HepG2 (cell line): ENCODE data around the gene HNRNPA2B1. TPM values are rescaled to one million over a fixed set of nuclear protein-coding genes. Genes with fewer than 3 reads are reported as not detected.

Experiments
- BRD4 ChIP-seq: sonication (generic); formaldehyde crosslinking; IDR thresholded peaks from 2 replicates; pipeline ENCODE4 v1.4.0; 2020; ENCODE audit warnings: missing genetic modification reagents
- HNRNPL ChIP-seq: fragments of 200-400 bp; formaldehyde crosslinking; IDR thresholded peaks from 2 replicates; pipeline ENCODE4 v1.6.1; 2017; ENCODE audit warnings: mild to moderate bottlenecking, low read depth, low read length
- KDM1A ChIP-seq: IDR thresholded peaks from 2 replicates; pipeline ENCODE4 v1.6.1; 2016; ENCODE audit warnings: missing compliant biosample characterization
- KDM2A ChIP-seq: sonication (generic); formaldehyde crosslinking; IDR thresholded peaks from 2 replicates; pipeline ENCODE4 v1.4.0; 2020; ENCODE audit warnings: low read depth, missing genetic modification reagents, borderline replicate concordance
- PAX8 ChIP-seq: sonication (generic); formaldehyde crosslinking; IDR thresholded peaks from 2 replicates; pipeline ENCODE4 v1.8.0; 2022; ENCODE audit warnings: mild to moderate bottlenecking, missing genetic modification reagents, borderline replicate concordance
- SATB2 ChIP-seq: sonication (generic); formaldehyde crosslinking; IDR thresholded peaks from 2 replicates; pipeline ENCODE4 v1.5.0; 2020; ENCODE audit warnings: missing genetic modification reagents
- TEAD3 ChIP-seq: optimal IDR thresholded peaks from 2 replicates; pipeline ENCODE3; 2016; ENCODE audit warnings: borderline replicate concordance
- ZBTB20 ChIP-seq: sonication (generic); formaldehyde crosslinking; IDR thresholded peaks from 2 replicates; pipeline ENCODE4 v1.8.1; 2023; ENCODE audit warnings: missing genetic modification reagents, low read depth, mild to moderate bottlenecking, borderline replicate concordance
- ZFP90 ChIP-seq: sonication (generic); formaldehyde crosslinking; IDR thresholded peaks from 2 replicates; pipeline ENCODE4 v1.8.0; 2022; ENCODE audit warnings: missing genetic modification reagents, mild to moderate bottlenecking, inconsistent platforms, borderline replicate concordance
- ZKSCAN8 ChIP-seq: IDR thresholded peaks from 2 replicates; pipeline ENCODE4 v1.6.1; 2016; ENCODE audit warnings: borderline replicate concordance, missing genetic modification reagents, missing compliant biosample characterization
- ZNF230 ChIP-seq: sonication (generic); formaldehyde crosslinking; IDR thresholded peaks from 2 replicates; pipeline ENCODE4 v1.4.0; 2020; ENCODE audit warnings: mild to moderate bottlenecking, missing genetic modification reagents
- ZNF274 ChIP-seq: sonication (generic); formaldehyde crosslinking; IDR thresholded peaks from 2 replicates; pipeline ENCODE4 v1.5.1; 2020; ENCODE audit warnings: mild to moderate bottlenecking, missing genetic modification reagents
- ZNF333 ChIP-seq: sonication (generic); formaldehyde crosslinking; IDR thresholded peaks from 2 replicates; pipeline ENCODE4 v1.4.0; 2020; ENCODE audit warnings: mild to moderate bottlenecking, missing genetic modification reagents, borderline replicate concordance
- ZNF557 ChIP-seq: sonication (generic); formaldehyde crosslinking; IDR thresholded peaks from 2 replicates; pipeline ENCODE4 v1.4.0; 2020; ENCODE audit warnings: missing genetic modification reagents
- ZSCAN22 ChIP-seq: sonication (generic); formaldehyde crosslinking; IDR thresholded peaks from 2 replicates; pipeline ENCODE4 v1.4.0; 2020; ENCODE audit warnings: mild to moderate bottlenecking, missing genetic modification reagents
- polyA plus RNA-seq, 8 experiments: library from polyadenylated mRNA; depleted of rRNA in 3 of 8; stranded (reverse) in 7 of 8; unstranded in 1 of 8; fragments of >200 nt; fragmentation: Illumina TruSeq in 4 of 8; extraction: Trizol in 4 of 8; gene quantifications; 2 replicates each; pipeline versions ENCODE4 v1.2.1 to v1.2.3, GENCODE V29; 2011 to 2016; ENCODE audit warnings: low read depth in 4 of 8, missing spikeins in 1 of 8, mixed read lengths in 1 of 8; ENCODE audit not compliant: insufficient read depth in 1 of 8
- total RNA-seq, 5 experiments: library from RNA; depleted of rRNA; stranded (reverse); fragments of >200 nt; fragmentation: Illumina TruSeq; extraction: Trizol; gene quantifications; 2 replicates each; pipeline ENCODE4 v1.2.3, GENCODE V29; 2016; ENCODE audit warnings: low read depth in 1 of 5
- TF ChIP-seq, protein P1 (sequence below): sonication (generic); formaldehyde crosslinking; IDR thresholded peaks from 2 replicates; pipeline ENCODE4 v1.8.0; 2022; ENCODE audit warnings: mild to moderate bottlenecking, missing genetic modification reagents, borderline replicate concordance
- TF ChIP-seq, protein P2 (sequence below): sonication (generic); formaldehyde crosslinking; IDR thresholded peaks from 2 replicates; pipeline ENCODE4 v1.4.0; 2020; ENCODE audit warnings: missing genetic modification reagents
- TF ChIP-seq, protein P3 (sequence below): sonication (generic); formaldehyde crosslinking; IDR thresholded peaks from 2 replicates; pipeline ENCODE4 v1.5.0; 2020; ENCODE audit warnings: missing genetic modification reagents
- TF ChIP-seq, protein P4 (sequence below): sonication (generic); formaldehyde crosslinking; IDR thresholded peaks from 2 replicates; pipeline ENCODE4 v1.5.0; 2020; ENCODE audit warnings: missing genetic modification reagents
- TF ChIP-seq, protein P5 (sequence below): sonication (generic); formaldehyde crosslinking; IDR thresholded peaks from 2 replicates; pipeline ENCODE4 v1.9.0; 2021; ENCODE audit warnings: missing genetic modification reagents, borderline replicate concordance

HNRNPA2B1 gene
- total and polyA plus RNA-seq, 2 of the 13 experiments (the other 11 are each of a cell fraction or from before 2014, with no cell fraction given), result 193 to 412 TPM

DNA sequence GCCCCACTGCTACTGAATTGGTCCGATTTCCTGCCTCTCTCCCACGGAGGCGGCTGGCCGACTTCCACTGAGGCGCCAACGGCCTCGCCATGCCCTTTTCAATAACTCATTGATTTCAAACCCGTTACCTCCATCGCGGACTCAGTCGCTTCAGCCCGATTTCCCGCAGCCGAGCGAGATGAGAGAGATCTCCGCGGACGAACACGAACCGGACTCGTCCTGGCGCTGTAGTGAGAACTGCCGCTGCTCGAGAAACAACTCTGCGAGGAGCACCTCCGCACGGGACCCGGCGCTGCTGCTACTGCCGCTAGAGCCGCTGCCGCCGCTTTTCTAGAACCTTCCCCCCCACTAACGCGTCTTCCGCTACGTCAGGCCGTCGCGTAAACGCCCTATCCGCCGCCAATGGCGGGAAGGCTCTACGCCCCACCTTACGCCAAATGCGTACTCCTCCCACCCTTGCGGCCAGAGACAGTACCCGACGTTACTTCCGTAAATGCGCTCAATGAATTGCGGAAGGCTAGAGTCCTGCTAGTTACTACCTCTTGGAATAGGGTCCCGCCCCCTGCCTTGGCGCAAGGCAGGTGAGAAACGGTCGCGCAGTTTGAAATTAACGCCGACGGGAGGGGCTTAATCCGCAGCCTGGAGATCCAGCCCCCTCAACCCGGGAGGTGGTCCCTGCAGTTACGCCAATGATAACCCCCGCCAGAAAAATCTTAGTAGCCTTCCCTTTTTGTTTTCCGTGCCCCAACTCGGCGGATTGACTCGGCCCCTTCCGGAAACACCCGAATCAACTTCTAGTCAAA, at the start of gene HNRNPA2B1 (continued):
- TF ChIP-seq, protein P1, sequence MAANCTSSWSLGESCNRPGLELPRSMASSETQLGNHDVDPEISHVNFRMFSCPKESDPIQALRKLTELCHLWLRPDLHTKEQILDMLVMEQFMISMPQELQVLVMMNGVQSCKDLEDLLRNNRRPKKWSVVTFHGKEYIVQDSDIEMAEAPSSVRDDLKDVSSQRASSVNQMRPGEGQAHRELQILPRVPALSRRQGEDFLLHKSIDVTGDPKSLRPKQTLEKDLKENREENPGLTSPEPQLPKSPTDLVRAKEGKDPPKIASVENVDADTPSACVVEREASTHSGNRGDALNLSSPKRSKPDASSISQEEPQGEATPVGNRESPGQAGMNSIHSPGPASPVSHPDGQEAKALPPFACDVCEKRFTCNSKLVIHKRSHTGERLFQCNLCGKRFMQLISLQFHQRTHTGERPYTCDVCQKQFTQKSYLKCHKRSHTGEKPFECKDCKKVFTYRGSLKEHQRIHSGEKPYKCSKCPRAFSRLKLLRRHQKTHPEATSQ (CRISPR knock-in tag), result 0 out of 2 replicates have a peak, but pooled peaks have one; percentile 7
- TF ChIP-seq ZNF230 (CRISPR knock-in tag) (peak; percentile 44), TEAD3 (CRISPR knock-in tag) (no peak), HNRNPL (peak; percentile 64; the same call in 1 of the 2 replicates), ZSCAN22 (CRISPR knock-in tag) (0 out of 2 replicates have a peak, but pooled peaks have one; percentile 39), ZBTB20 (CRISPR knock-in tag) (peak; percentile 19; the same call in 1 of the 2 replicates), SATB2 (CRISPR knock-in tag) (peak; percentile 82; the same call in 1 of the 2 replicates), ZNF557 (no peak), ZNF274 (CRISPR knock-in tag) (peak; percentile 68; the same call in 1 of the 2 replicates), PAX8 (no peak), KDM2A (CRISPR knock-in tag) (peak; percentile 11; the same call in 1 of the 2 replicates), KDM1A (CRISPR knock-in tag) (no peak), ZNF333 (CRISPR knock-in tag) (0 out of 2 replicates have a peak, but pooled peaks have one; percentile 26), ZFP90 (CRISPR knock-in tag) (peak; percentile 75; the same call in 1 of the 2 replicates), BRD4 (CRISPR knock-in tag) (no peak; the same call in 1 of the 2 replicates), ZKSCAN8 (CRISPR knock-in tag) (no peak; the same call in 1 of the 2 replicates)
- TF ChIP-seq, protein P2, sequence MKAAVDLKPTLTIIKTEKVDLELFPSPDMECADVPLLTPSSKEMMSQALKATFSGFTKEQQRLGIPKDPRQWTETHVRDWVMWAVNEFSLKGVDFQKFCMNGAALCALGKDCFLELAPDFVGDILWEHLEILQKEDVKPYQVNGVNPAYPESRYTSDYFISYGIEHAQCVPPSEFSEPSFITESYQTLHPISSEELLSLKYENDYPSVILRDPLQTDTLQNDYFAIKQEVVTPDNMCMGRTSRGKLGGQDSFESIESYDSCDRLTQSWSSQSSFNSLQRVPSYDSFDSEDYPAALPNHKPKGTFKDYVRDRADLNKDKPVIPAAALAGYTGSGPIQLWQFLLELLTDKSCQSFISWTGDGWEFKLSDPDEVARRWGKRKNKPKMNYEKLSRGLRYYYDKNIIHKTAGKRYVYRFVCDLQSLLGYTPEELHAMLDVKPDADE, result 0 out of 2 replicates have a peak, but pooled peaks have one; percentile 86
- TF ChIP-seq, protein P3, sequence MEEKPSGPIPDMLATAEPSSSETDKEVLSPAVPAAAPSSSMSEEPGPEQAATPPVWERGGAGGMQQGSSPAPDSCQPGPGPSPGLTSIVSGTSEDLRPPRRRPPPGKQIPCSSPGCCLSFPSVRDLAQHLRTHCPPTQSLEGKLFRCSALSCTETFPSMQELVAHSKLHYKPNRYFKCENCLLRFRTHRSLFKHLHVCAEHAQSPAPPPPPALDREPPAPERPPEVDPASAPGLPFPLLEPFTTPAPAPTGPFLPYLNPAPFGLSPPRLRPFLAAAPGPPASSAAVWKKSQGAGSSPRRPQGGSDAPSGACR, result no peak
- TF ChIP-seq, protein P4, sequence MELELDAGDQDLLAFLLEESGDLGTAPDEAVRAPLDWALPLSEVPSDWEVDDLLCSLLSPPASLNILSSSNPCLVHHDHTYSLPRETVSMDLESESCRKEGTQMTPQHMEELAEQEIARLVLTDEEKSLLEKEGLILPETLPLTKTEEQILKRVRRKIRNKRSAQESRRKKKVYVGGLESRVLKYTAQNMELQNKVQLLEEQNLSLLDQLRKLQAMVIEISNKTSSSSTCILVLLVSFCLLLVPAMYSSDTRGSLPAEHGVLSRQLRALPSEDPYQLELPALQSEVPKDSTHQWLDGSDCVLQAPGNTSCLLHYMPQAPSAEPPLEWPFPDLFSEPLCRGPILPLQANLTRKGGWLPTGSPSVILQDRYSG (CRISPR knock-in tag), result 0 out of 2 replicates have a peak, but pooled peaks have one; percentile 71
- TF ChIP-seq, protein P5, sequence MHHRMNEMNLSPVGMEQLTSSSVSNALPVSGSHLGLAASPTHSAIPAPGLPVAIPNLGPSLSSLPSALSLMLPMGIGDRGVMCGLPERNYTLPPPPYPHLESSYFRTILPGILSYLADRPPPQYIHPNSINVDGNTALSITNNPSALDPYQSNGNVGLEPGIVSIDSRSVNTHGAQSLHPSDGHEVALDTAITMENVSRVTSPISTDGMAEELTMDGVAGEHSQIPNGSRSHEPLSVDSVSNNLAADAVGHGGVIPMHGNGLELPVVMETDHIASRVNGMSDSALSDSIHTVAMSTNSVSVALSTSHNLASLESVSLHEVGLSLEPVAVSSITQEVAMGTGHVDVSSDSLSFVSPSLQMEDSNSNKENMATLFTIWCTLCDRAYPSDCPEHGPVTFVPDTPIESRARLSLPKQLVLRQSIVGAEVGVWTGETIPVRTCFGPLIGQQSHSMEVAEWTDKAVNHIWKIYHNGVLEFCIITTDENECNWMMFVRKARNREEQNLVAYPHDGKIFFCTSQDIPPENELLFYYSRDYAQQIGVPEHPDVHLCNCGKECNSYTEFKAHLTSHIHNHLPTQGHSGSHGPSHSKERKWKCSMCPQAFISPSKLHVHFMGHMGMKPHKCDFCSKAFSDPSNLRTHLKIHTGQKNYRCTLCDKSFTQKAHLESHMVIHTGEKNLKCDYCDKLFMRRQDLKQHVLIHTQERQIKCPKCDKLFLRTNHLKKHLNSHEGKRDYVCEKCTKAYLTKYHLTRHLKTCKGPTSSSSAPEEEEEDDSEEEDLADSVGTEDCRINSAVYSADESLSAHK (CRISPR knock-in tag), result no peak
